ENCODE measurements around the gene SLC28A3. TPM values are rescaled to one million over a fixed set of nuclear protein-coding genes. Genes with fewer than 3 reads are reported as not detected.
A peak's percentile ranks its signal among the peaks of the same experiment; 100 is the strongest.

SLC28A3 gene
- total RNA-seq, 3 donors from 2014 or later (not counting 1 experiment from before 2014, with no cell fraction given): 0.16 to 1.6 TPM; not detected in 1

- H3K27me3 Mint-ChIP-seq (ENCODE audit: low read depth in 2 of 2): no peaks in the 10 kb centered on the region
- WGBS (ENCODE audit: insufficient coverage): no CpG with 5 or more reads among the region's 2 CpGs
- H3K27me3 ChIP-seq (ENCODE audit: control insufficient read depth, insufficient read depth, low read length): no peaks in the 10 kb centered on the region
- DNase-seq (no peak), ATAC-seq (no peak)
- H3K4me1 Mint-ChIP-seq: peaks cover 0 to 26% of the 10 kb centered on the region in 2 donors
- H3K27ac ChIP-seq (ENCODE audit: low read length): no peak overlapping the region
- H3K9me3 Mint-ChIP-seq: no peaks in the 10 kb centered on the region
- H3K9me3 ChIP-seq (ENCODE audit: control insufficient read depth, insufficient read depth, low read length): no peaks in the 10 kb centered on the region
- TF ChIP-seq CTCF (IDR thresholded peaks at IDR 0.05): no peak
- no peak overlapping the region for H3K27ac Mint-ChIP-seq
- no peak overlapping the region for H3K4me3 ChIP-seq (ENCODE audit: low read length)
- no peaks in the 10 kb centered on the region for H3K36me3 Mint-ChIP-seq
- H3K36me3 ChIP-seq (ENCODE audit: control insufficient read depth, insufficient read depth, low read length): no peaks in the 10 kb centered on the region
- peaks cover 5% of the 10 kb centered on the region for H3K4me1 ChIP-seq (ENCODE audit: control insufficient read depth, insufficient read depth, low read length)
- H3K4me3 Mint-ChIP-seq: no peak overlapping the region
- intact Hi-C loops (cut with micrococcal nuclease): loop anchor here (5.0 to 10.0 kb wide), 2 partner anchors 57 to 84 kb away; no protein-coding TSS in a partner anchor
These were observed 21.6 kb downstream of the SLC28A3 start for GRCh38 chr9:84318981-84319380.

GRCh38 chr9:84317563-84317962 lies 23.0 kb downstream of the SLC28A3 start:
- no peaks in the 10 kb centered on the region for H3K9me3 ChIP-seq (ENCODE audit: control insufficient read depth, insufficient read depth, low read length)
- Mint-ChIP-seq H3K4me1 (peaks cover 0 to 22% of the 10 kb centered on the region in 2 donors), H3K9me3 (no peaks in the 10 kb centered on the region), H3K4me3 (no peak overlapping the region), H3K36me3 (no peaks in the 10 kb centered on the region), H3K27ac (no peak overlapping the region), H3K27me3 (ENCODE audit: low read depth in 2 of 2) (no peaks in the 10 kb centered on the region)
- no peak overlapping the region for H3K27ac ChIP-seq (ENCODE audit: low read length)
- peaks cover 5% of the 10 kb centered on the region for H3K4me1 ChIP-seq (ENCODE audit: control insufficient read depth, insufficient read depth, low read length)
- intact Hi-C loops (cut with micrococcal nuclease): loop anchor here (5.0 to 10.0 kb wide), 2 partner anchors 55 to 83 kb away; no protein-coding TSS in a partner anchor
- DNase-seq (no peak), ATAC-seq (no peak)
- no peaks in the 10 kb centered on the region for H3K36me3 ChIP-seq (ENCODE audit: control insufficient read depth, insufficient read depth, low read length)
- no peaks in the 10 kb centered on the region for H3K27me3 ChIP-seq (ENCODE audit: control insufficient read depth, insufficient read depth, low read length)
- no peak overlapping the region for H3K4me3 ChIP-seq (ENCODE audit: low read length)
- TF ChIP-seq CTCF (IDR thresholded peaks at IDR 0.05): no peak
- WGBS (ENCODE audit: insufficient coverage): 77% methylated on average over 2 of the region's 2 CpGs

- no peak overlapping the region for H3K4me3 Mint-ChIP-seq
- H3K27ac ChIP-seq (ENCODE audit: low read length): no peak overlapping the region
- H3K27ac Mint-ChIP-seq: peak overlapping the region in 1 of 2 donors; percentile 49
- no peaks in the 10 kb centered on the region for H3K27me3 ChIP-seq (ENCODE audit: control insufficient read depth, insufficient read depth, low read length)
- DNase-seq (peak; percentile 30 to 75), ATAC-seq (peak; percentile 57 to 76 (median 75))
- no peaks in the 10 kb centered on the region for H3K9me3 Mint-ChIP-seq
- no peaks in the 10 kb centered on the region for H3K9me3 ChIP-seq (ENCODE audit: control insufficient read depth, insufficient read depth, low read length)
- no peak overlapping the region for H3K4me3 ChIP-seq (ENCODE audit: low read length)
- WGBS (ENCODE audit: insufficient coverage): 16% methylated on average over 8 of the region's 8 CpGs
- peak; percentile 87 for TF ChIP-seq CTCF (IDR thresholded peaks at IDR 0.05)
- intact Hi-C loops (cut with micrococcal nuclease): loop anchor here (1.0 to 10.0 kb wide), 3 partner anchors 53 to 377 kb away; no protein-coding TSS in a partner anchor
- H3K36me3 ChIP-seq (ENCODE audit: control insufficient read depth, insufficient read depth, low read length): no peaks in the 10 kb centered on the region
- H3K36me3 Mint-ChIP-seq: no peaks in the 10 kb centered on the region
- H3K4me1 Mint-ChIP-seq: peaks cover 6 to 27% of the 10 kb centered on the region in 2 donors
- H3K27me3 Mint-ChIP-seq (ENCODE audit: low read depth in 2 of 2): no peaks in the 10 kb centered on the region
- peaks cover 14% of the 10 kb centered on the region for H3K4me1 ChIP-seq (ENCODE audit: control insufficient read depth, insufficient read depth, low read length)
These were observed 25.2 kb downstream of the SLC28A3 start for GRCh38 chr9:84315278-84315877.

Data from natural killer cell (primary cell).